ENCODE data around the gene TRAF2.

The TRAF2 gene

DNA sequence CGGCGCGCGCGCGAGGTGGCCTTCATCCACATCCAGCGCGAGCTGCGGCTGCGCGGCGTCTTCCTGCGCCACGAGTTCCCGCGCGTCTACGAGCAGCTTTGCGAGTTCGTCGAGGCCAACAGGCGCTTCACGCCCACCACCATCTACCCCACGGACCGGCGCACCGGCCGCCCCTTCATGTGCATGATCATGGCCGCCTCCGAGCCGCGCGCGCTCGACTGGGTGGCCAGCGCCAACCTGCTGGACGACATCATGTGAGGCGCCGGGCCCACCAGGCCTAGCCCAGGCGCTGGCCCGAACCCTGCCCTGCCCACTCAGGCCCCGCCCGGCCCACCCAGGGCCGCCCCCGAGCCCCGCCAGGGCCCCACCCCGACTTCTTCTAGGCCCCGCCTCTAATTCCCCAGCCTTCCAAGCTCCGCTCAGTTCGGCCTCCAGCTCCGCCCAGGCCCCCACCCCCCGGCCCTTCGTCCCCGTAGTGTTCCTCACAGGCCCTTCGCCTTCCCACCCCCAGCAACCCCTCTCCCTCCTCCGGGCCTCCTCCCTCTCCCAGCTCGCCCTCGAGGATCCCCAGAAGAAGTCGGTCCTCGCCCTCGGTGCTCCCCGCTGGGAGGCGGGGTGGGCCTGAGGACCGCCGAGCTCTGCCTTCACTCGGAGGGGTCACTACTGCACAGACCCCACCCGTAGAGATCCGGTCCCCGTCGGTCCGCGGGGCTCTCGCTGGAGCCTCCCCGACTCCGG lies 39.1 kb upstream of the TRAF2 start:
- no peak for DNase-seq (ENCODE audit: low read depth in 2 of 2)

DNA sequence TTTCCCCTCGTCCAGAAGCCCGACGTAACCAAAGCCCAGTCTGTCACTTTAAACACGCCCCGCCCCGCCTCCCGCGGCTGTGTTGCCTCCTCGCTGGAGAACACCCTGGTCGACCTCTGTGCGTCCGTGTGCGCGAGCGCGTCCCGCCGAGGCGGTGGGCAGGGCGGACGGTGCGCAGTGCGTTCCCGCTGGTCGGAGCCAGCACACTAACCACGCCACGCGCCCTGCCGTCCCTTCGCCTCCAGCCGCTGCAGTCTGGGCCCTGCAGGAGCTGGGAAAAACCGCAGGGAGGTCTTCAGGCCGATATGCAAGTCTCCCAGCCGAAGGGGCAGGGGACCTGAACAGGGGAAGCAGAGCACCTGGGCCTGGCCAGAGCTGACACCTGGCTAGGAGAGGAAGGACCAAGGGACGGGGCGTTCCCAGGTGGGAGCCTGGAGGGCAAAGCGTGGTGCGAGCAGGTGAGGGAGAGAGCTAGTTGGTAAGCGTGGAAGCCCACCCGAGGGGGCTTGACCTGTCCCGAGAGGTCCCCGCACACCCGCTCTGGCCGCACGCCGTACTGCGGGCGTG lies 38.4 kb upstream of the TRAF2 start:
- peak; percentile 37 for DNase-seq (ENCODE audit: low read depth in 2 of 2)

DNA sequence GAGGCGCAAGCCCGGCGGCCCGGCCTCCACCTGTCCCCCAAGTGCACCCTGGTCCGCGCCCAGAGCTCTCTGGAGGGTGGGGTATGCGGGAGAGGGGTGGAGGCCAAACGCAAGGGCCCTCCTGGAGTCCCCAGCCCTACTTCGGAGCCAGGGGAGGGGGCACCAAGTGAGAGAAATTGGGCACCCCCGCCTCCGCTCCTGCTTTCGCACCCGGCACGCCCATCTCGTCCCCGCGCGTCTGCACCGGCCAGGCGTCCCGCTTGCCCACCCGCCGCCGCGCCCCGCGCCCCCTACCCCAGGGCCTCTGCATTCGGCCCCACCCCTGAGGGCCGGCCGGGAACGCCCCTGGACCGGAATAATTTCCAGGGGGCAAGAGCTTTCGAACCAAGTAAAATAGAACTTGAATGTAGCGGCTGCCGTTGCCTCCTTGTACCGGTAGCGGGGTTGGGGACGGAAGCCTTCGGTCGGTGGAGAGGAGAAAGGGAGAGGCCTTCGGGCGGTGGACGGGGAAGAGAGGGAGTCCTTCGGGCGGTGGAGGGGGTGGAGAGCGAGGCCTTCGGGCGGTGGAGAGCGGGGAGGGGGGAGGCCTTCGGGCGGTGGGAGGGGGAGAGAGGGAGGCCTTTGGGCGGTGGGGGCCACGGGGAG lies 37.8 kb upstream of the TRAF2 start:
- no peak for DNase-seq (ENCODE audit: low read depth in 2 of 2)

DNA sequence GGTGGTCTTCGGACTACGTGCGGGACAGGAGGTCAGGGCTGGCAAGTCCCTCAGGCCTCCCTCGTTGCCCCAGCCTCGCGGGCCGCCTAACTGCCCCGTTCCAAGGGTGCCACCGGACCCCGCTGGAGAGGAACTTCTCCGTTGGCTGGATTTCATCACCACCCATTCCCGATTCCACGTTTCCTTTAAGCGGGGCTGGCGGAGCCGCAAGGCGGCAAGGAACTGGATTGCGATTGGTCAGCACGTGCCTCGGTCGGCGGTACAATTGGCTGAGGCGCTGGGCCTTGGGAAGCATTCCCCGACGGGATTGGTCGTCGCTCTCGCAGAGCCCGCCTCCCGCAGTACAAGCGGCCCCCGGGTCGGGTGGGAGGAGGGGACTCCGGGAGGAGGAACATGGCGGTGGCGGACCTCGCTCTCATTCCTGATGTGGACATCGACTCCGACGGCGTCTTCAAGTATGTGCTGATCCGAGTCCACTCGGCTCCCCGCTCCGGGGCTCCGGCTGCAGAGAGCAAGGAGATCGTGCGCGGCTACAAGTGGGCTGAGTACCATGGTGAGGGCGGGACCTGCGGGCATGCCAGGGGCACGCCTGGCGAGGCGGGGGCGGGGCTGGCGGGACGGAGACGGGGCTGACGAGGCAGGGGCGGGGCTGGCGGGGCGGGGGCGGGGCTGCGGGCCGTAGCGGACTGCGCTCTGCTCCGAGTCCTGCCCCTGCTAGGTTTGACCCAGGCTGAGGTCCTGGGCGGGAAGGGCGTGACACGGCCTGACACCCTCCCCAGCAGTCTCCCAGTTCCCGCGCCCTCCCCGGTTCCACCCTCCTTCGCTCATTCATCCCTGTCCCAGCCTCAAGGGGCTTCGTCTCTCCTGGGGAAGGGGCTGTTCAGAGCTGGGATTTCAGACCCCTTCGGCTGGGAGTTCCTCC lies 37.0 kb upstream of the TRAF2 start, which contains the start of gene PHPT1:
TSS of gene PHPT1 (plus strand) at position 372 of the 922 bp plus-strand sequence. CDS start at position 394, 22 bp downstream.
- DNase-seq (ENCODE audit: low read depth in 2 of 2), result peak; percentile 92 to 94

DNA sequence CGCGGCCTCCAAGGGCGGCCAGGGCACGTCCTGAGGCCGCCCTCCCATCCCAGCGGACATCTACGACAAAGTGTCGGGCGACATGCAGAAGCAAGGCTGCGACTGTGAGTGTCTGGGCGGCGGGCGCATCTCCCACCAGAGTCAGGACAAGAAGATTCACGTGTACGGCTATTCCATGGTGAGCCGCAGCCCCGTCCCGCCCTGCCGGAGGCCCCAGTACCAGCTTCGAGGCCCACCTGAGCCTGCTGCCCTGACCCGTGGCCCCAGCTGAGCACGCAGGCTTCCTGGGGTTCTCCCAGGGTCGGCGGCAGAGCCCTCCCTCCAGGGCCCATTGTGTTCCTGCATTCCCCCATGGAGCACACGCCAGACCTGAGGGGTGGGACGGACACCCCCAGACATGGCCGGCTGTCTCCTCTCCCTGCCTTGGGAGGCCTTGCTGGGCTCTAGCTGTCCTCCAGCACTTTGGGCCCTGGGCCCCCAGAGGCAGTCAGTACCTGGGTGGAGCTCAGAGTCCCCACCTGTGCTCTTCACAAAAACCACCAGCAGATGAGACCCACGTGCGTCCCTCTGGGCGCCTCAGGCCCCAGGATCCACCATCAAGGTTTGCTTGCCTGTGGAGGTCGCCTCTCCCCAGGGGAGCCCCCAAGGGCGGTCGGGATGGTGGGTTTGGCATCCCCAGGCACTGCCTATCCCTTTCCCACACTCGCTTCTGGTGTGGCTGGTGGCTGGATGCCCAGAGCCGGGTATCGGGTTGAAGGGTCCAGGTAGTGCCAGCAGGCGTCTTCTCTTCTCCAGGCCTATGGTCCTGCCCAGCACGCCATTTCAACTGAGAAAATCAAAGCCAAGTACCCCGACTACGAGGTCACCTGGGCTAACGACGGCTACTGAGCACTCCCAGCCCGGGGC lies 36.1 kb upstream of the TRAF2 start:
- DNase-seq (ENCODE audit: low read depth in 2 of 2), result no peak

DNA sequence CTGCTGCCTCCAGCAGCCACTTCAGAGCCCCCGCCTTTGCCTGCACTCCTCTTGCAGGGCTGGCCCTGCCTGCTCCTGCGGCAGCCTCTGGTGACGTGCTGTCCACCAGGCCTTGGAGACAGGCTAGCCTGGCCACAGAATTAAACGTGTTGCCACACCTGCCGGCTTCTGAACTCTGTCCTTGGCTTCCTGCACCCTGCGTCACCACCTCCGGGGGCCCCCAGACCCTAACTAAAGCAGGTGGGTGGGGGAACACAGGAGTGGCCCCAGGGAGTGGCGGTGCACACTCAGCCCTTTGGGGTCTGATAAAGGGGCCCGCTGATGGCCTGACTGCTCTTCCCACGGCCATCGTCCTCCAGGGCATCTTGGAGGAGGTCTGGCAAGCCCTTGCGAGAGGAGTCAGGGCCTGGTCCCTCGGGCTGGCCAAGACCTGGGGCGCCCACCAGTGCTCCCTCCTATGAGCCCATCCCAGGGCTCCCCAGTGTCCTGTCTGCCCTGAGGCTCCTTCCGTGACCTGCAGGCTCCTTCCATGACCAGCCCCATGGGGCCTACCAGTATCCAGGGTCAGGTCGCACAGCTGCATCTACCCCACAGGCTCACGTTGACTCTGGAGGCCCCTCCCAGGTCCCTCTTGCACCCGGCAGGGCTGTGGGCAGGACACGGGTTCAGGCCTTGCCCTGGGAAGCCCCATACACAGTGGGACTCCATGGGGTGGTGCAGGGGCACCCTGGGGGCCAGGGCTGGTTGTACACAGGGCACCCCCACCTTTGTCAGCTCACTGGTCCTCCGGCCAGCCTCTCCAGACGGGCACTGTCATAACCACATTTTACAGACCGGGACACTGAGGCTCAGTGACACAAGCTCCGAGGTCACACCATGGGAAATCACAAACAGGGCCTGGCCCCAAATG lies 35.2 kb upstream of the TRAF2 start:
- no peak for DNase-seq (ENCODE audit: low read depth in 2 of 2)

DNA sequence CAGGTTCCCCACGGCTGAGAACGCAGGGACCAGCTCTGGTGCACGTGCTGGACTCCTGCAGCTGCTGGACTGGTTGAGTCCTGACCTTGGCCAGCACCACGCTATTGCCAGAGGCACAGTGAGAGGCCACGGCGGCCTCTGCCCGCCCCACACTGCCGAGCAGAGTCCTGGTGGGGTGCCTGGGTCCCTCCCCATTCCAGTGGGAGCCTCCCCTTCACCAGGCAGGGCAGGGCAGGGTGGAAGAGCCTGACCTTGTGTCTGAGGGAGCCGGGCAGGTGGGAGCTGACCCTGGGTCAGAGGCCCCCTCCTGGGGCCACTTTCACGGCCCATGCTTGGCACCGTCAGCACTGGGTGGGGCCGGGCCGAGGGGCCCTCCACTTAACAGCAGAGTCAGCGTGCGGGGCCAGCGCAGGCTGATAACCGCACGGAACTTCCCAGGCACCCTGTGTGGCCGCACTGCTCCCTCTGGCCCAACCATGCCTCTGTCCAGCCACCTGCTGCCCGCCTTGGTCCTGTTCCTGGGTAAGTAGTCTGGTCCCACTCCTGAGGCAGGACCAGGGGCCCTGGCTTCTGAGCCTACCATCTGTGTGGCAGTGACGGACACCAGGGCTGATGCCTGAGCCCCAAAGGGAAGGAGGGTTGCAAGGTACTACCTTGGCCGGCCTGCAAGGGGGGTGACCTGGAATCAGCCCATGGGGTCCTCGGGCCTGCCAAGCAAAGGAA lies 34.2 kb upstream of the TRAF2 start, which contains the start of gene MAMDC4:
TSS of gene MAMDC4 (plus strand) at position 406 of the 723 bp plus-strand sequence. CDS start at position 477, 71 bp downstream.
- DNase-seq (ENCODE audit: low read depth in 2 of 2), result no peak

DNA sequence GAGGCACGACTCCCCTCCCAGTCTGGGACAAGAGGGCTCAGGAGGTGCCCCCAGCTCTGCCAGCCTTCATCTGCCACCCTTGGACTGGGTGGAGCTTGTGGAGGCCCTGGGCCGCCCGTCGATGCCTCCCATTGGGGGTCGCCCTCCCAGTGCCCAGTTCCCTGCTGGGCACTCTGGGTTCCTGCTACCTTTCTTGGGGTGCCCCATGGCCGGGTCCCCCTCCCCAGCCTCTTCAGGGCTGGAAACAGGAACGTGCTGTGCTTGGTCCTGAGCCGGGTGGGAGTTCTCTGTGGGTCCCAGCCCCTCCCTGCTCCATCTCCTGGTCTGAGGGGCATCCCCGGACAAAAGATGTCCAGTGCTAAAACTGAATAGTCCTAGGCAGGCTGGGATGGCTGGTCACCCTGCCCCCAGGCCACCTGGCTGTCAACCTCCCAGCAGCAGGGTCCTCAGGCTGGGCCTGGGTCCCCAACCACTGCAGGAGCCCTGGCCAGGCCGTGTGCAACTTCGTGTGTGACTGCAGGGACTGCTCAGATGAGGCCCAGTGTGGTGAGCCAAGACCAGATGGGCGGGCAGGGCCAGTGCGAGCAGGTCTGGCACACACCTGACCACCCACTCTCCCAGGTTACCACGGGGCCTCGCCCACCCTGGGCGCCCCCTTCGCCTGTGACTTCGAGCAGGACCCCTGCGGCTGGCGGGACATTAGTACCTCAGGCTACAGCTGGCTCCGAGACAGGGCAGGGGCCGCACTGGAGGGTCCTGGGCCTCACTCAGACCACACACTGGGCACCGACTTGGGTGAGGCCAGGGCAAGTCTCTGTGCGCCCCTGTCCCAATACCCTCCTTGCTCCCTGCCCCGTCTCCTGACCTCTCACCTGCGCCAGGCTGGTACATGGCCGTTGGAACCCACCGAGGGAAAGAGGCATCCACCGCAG lies 33.4 kb upstream of the TRAF2 start:
- DNase-seq (ENCODE audit: low read depth in 2 of 2), result no peak

DNA sequence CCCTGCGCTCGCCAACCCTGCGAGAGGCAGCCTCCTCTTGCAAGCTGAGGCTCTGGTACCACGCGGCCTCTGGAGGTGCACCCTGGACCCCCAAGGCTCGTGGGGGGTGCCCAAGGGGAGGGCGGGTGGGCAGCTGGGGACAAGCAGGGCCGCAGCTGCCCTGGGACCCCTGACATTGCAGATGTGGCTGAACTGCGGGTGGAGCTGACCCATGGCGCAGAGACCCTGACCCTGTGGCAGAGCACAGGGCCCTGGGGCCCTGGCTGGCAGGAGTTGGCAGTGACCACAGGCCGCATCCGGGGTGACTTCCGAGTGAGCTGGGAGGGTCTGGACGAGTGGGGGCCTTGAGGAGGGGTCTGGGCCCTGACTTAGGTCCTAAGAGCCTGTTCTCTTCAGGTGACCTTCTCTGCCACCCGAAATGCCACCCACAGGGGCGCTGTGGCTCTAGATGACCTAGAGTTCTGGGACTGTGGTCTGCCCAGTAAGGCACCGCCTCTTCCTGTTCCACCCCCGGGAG lies 32.7 kb upstream of the TRAF2 start:
- no peak for DNase-seq (ENCODE audit: low read depth in 2 of 2)

DNA sequence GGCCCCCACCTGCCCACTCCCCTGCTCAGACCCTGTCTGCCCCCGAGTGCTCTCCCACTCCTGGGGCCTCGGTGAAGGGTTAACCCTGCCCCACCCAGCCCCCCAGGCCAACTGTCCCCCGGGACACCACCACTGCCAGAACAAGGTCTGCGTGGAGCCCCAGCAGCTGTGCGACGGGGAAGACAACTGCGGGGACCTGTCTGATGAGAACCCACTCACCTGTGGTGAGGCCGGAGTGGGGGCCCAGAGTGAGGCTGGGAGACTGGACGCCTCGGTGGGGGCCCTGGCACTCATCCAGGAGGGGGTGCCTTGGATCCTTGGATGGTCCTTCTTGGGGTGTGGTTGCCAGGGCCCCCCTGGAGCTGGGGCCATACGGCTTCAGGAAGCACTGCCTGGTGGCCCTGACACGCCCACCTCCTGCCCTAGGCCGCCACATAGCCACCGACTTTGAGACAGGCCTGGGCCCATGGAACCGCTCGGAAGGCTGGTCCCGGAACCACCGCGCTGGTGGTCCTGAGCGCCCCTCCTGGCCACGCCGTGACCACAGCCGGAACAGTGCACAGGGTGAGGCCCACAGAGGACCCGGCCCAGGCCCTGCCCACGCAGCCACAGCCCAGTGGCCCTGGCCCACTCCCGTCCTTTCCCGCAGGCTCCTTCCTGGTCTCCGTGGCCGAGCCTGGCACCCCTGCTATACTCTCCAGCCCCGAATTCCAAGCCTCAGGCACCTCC lies 32.0 kb upstream of the TRAF2 start:
- no peak for DNase-seq (ENCODE audit: low read depth in 2 of 2)

DNA sequence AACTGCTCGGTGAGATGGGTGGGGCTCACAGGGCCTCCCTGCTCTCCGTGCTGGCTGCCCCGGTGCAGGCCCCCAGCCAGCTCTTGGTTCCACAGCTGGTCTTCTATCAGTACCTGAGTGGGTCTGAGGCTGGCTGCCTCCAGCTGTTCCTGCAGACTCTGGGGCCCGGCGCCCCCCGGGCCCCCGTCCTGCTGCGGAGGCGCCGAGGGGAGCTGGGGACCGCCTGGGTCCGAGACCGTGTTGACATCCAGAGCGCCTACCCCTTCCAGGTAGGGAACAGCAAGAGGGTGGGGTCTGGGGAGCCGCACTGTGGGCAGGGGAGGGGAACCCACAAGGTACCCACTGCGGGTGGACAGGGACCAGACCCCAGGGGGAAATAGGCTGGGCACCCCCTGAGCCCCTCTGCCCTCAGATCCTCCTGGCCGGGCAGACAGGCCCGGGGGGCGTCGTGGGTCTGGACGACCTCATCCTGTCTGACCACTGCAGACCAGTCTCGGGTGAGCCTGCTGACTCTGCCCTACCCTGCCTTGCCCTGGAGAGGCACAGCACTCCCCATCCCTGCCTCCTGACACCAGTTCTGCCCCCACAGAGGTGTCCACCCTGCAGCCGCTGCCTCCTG lies 31.4 kb upstream of the TRAF2 start:
- no peak for DNase-seq (ENCODE audit: low read depth in 2 of 2)

DNA sequence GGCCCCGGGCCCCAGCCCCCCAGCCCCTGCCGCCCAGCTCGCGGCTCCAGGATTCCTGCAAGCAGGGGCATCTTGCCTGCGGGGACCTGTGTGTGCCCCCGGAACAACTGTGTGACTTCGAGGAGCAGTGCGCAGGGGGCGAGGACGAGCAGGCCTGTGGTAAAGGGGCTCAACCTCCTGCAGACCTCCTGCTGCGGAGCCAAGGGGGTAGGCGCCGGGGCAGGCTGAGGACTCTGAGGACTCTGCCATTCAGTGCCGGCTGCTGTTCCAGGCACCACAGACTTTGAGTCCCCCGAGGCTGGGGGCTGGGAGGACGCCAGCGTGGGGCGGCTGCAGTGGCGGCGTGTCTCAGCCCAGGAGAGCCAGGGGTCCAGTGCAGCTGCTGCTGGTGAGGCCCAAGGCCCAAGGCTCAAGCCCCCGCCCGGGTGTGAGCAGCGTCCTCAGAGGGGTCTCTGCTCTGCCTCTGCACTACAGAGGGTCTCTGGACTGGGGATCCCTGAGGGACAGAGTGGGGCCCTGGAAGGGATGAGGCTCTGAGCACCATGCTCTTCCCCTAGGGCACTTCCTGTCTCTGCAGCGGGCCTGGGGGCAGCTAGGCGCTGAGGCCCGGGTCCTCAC lies 30.7 kb upstream of the TRAF2 start:
- DNase-seq (ENCODE audit: low read depth in 2 of 2), result no peak

DNA sequence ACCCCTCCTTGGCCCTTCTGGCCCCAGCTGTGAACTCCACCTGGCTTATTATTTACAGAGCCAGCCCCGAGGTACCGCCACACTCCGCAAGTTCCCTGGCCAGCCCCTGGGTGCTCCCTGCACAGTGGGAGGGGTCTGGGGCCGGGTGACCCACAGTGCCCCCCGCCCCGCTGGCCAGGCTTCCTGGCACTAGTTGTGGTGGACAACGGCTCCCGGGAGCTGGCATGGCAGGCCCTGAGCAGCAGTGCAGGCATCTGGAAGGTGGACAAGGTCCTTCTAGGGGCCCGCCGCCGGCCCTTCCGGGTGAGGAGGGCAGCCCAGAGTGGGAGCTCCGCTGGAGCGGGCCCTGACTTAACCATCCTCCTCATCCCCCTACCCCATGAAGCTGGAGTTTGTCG lies 30.2 kb upstream of the TRAF2 start:
- DNase-seq (ENCODE audit: low read depth in 2 of 2), result no peak

DNA sequence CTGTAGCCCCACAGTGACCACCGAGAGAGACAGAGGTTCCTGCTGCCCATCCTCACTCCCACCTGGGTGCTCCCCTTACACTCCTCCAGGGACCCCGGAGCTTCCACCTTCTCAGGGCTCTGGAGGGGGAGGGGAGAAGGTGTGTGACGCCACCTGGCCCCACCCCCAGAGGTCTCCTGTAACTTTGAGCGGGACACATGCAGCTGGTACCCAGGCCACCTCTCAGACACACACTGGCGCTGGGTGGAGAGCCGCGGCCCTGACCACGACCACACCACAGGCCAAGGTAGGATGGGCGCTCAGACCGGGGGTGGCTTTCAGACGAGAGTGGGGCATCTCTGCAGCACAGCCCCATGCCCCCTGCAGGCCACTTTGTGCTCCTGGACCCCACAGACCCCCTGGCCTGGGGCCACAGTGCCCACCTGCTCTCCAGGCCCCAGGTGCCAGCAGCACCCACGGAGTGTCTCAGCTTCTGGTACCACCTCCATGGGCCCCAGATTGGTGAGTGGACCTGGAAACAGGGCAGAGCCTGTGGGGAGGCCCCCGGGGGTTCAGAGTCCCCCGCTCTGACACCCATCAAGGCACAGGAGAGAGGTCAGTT lies 29.7 kb upstream of the TRAF2 start:
- no peak for DNase-seq (ENCODE audit: low read depth in 2 of 2)

DNA sequence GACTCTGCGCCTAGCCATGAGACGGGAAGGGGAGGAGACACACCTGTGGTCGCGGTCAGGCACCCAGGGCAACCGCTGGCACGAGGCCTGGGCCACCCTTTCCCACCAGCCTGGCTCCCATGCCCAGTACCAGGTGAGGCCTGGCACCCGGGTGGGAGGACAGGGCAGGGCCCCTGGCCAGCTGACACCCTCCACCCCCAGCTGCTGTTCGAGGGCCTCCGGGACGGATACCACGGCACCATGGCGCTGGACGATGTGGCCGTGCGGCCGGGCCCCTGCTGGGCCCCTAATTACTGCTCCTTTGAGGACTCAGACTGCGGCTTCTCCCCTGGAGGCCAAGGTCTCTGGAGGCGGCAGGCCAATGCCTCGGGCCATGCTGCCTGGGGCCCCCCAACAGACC lies 29.1 kb upstream of the TRAF2 start:
- DNase-seq (ENCODE audit: low read depth in 2 of 2), result no peak

All from stimulated activated CD8-positive, alpha-beta memory T cell treated with anti-CD3 and anti-CD28 coated beads, Interleukin-15, amount 100 ng/mL, for 4 hours (primary cell).